Colon (tissue), 2 donors: Measurements from ENCODE around the gene OSBPL10.
"Not testable (repeated sequence)": the region's sequence is repeated elsewhere in the genome, so short reads cannot be mapped to it uniquely, and the experiment has no call there.

Experiments
- FAIRE-seq: peaks from 2 replicates; lab custom pipeline; 2012; peaks lifted over from hg19 to GRCh38; lab: Jason Lieb, UNC
- donor health status: control.
- donor health status: control.

Gene OSBPL10

GRCh38 chr3:31885235-31885634, 95.8 kb downstream of the OSBPL10 start:
- FAIRE-seq, result no peak

GRCh38 chr3:31884251-31884650, 96.8 kb downstream of the OSBPL10 start:
- no peak for FAIRE-seq

DNA sequence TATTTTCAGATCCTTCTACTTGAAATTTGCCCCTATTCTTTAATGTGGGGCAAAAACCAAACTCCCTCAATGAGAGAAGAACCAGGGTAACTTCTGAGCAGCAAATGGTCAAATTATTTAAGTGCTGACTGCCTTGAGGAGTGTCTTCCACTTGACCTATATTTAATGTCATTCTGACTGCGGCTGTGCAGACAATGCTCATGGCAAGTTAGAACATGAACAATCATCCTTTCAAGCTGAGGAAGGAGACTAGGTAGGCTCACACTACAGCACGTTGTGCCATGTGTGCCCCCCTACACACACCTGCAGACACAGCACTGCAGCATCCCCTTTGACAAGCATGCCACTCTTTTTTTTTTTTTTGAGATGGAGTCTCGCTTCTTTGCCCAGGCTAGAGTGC, 98.2 kb downstream of the OSBPL10 start:
- FAIRE-seq, result no peak

- FAIRE-seq, result no peak
Observed at GRCh38 chr3:31882431-31882830, 98.6 kb downstream of the OSBPL10 start.

GRCh38 chr3:31880482-31881078, 100.5 kb downstream of the OSBPL10 start:
- no peak for FAIRE-seq

- FAIRE-seq, result no peak
Observed at GRCh38 chr3:31880020-31880419, 101.0 kb downstream of the OSBPL10 start.

GRCh38 chr3:31879365-31879764, 101.7 kb downstream of the OSBPL10 start:
- no peak for FAIRE-seq

DNA sequence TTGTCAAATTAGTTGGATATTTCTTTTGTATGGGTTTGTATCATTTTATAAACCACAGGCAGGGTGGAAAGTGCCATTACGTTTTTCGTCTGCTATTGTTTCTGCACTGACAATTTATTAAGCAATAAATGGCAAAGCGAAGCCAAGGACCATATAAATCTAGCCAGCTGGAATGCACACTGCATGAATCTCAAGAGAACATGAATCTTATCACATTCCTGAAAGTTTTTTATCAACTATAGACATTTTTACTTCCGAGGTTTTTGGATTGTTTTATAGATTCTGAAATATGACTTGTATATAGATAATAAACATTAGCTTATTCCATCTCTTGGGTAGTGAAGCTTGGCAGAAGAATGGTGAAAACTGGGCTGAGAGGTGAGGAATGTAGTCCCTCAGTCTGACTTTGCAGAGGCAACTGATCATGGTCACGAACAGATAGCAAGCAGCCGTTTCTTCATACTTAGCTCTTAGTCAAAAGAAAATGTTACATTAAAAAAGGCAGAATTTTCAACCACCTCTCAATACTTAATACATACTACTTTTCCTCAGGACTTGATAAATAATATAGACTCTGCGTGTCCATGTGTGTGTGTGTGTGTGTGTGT, 102.7 kb downstream of the OSBPL10 start:
- no peak for FAIRE-seq

GRCh38 chr3:31876331-31876730, 104.7 kb downstream of the OSBPL10 start:
- FAIRE-seq, result no peak

GRCh38 chr3:31875437-31875836, 105.6 kb downstream of the OSBPL10 start:
- no peak for FAIRE-seq

DNA sequence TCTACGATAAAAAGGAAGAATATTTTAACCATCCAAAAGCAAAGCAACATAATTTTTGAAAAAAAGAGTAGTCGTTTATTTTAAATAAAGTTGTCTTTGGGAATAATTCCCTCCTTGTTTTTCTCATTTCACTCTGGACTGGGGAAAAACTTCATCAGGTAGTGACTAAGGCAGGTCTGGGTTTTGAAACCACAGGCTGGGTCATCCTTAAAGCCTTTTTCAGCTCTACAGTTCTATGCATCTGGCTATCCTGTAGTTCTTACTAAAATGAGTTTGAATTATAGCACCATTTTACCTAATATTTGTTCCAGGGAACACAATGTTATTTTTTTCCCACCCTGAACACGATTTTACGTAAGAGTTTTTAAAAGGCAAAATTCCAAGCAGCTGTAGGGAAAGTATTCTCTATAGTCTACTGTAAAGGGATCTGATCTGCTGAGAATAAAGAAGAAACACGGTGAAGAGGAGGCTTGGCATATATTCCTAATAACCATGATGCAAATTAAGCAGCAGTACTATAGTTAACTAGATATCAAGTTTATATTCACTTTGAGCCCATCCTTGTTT, 107.7 kb downstream of the OSBPL10 start:
- FAIRE-seq, result no peak

DNA sequence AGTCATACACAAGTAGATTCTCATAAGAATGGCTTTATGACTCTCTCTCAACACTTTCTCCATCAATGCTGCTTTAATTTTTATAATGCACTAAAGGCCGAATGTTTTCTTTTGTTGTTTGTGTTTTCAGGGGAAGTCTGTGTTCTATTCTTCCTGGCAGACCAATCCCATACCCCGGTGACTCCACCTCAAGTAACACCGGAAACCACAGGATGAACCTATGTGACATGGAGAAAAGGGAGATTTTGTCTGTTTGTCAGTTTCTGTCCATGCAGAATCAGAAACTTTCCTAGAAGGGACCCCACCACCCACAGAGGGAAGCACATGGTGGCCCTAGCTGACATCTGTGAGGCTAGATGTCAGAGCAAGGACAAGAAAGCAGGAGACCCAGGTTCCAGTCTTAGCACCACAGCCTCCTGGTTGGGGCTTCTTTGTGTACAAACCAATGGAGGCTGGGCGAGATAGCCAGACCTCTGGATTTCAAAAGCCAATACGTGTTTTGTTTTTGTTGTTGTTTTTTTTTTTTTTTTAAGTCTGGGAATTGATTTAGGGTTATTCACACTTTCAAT, 109.0 kb downstream of the OSBPL10 start:
- no peak for FAIRE-seq

DNA sequence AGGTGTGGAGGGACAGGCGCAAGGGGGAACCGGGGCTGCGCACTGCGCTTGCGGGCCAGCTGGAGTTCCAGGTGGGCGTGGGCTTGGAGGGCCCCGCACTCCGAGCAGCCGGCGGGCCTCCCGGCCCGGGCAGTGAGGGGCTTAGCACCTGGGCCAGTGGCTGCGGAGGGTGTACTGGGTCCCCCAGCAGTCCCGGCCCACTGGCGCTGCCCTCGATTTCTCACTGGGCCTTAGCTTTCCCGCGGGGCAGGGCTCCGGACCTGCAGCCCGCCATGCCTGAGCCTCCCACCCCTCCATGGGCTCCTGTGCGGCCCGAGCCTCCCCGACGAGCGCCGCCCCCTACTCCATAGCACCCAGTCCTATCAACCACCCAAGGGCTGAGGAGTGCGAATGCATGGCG, 111.0 kb downstream of the OSBPL10 start:
- not testable (repeated sequence) for FAIRE-seq

- no peak for FAIRE-seq
Observed at GRCh38 chr3:31868236-31868635, 112.8 kb downstream of the OSBPL10 start.

DNA sequence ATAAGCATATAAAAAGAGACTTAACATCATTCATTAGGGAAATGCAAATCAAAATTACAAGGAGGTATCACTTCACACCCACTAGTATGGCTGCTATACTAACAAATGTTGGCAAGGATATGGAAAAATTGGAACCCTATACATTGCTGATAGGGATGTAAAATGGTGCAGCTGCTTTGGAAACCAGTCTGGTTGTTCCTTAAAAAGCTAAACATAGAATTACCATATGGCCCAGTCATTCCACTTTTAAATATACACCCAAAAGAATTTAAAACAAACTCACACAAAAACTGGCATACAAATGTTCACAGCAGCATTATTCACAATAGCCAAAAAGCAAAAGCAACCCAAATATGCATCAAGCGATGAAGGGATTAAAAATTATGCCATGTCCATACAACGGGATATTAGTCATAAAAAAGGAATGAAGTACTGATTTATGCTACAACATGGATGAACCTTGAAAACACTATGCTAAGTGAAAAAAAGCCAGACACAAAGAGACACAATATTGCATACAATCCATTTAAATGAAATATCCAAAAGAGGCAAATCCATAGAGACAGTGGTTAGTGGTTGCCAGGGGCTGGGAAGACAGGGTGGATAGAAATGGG, 118.3 kb downstream of the OSBPL10 start:
- no peak for FAIRE-seq

DNA sequence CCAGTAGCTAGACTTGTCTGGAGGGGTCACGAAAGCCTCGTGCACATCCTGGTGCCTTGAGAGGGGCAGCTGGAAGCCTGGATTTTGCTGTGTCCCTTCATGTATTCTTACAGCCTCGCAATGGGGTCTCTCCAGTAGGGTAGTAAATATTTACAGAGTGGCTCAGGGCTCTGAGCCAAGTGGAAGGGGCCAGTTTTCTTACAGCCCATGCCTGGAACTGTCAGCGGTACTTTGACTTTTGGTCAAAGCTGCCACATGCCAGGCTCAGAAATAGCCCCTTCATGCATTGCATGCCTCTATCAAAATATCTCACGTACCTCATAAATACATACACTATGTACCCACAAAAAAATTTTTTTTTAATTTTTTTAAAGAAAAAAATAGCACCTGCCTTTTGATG, 119.2 kb downstream of the OSBPL10 start:
- FAIRE-seq, result no peak

DNA sequence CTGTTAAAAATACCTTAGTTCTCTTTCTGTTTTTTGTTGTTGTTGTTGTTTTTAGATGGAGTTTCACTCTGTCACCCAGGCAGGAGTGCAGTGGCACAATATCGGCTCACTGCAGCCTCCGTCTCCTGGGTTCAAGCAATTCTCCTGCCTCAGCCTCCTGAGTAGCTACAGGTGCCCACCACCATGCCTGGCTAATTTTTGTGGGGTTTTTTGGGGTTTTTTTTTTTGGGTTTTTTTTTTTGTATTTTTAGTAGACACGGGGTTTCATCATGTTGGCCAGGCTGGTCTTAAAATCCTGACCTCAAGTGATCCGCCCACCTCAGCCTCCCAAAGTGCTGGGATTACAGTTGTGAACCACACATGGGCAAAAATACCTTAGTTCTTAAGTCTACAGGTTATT, 120.4 kb downstream of the OSBPL10 start:
- not testable (repeated sequence) for FAIRE-seq

GRCh38 chr3:31859245-31859644, 121.8 kb downstream of the OSBPL10 start:
- FAIRE-seq, result no peak

- no peak for FAIRE-seq
Observed at GRCh38 chr3:31858439-31858838, 122.6 kb downstream of the OSBPL10 start.

GRCh38 chr3:31853580-31853979, 127.5 kb downstream of the OSBPL10 start:
- FAIRE-seq, result no peak

DNA sequence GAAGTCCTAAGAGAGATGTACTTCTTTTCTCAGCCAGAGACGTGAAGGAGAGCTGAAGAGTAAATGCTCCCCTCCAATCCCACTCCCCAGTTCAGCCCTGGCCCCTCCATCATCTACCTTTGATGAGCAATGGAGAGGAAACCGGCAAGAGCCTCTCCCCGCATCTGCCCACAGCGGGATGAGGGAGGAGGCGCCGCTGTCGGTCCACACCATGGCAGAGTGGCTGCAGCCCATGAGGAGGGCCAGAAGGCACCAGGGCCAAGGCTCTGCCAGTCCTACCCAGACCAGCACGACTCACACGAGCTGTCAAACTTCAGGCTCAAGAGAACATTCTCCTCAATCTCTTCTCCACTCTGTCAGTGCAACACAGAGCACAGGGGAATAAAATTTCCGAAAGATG, 129.8 kb downstream of the OSBPL10 start:
- FAIRE-seq, result no peak

DNA sequence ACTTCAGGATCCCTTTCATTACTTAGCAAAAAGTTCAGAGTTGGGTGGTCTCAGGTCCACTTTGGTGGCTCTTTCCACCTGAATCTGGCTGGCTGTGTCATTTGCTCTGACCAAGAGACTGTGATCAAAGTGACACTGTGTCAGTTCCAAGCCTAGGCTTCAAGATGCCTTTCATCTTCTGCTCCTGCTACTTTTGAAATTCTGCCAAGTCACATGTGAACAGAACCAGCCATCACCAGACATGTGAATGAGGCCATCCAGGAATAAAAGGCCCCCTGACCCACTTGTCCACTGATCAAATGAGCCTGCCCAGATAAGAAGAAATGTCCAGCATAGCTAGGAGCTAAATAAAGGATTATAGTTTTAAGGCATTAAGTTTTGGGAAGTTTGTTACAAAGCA, 132.2 kb downstream of the OSBPL10 start:
- FAIRE-seq, result no peak

- no peak for FAIRE-seq
Observed at GRCh38 chr3:31848163-31848818, 132.8 kb downstream of the OSBPL10 start.
